CD4-positive, alpha-beta T cell treated with Interleukin-4 for 4 hours (primary cell): Measurements from ENCODE around the gene MNAT1.

Experiments
- DNase-seq: peaks from one replicate; pipeline ENCODE4 v3.0.0-alpha.2; 2020

Gene MNAT1

GRCh38 chr14:60973070-60973469 is 238.5 kb downstream of the MNAT1 start:
- DNase-seq = no peak

DNA sequence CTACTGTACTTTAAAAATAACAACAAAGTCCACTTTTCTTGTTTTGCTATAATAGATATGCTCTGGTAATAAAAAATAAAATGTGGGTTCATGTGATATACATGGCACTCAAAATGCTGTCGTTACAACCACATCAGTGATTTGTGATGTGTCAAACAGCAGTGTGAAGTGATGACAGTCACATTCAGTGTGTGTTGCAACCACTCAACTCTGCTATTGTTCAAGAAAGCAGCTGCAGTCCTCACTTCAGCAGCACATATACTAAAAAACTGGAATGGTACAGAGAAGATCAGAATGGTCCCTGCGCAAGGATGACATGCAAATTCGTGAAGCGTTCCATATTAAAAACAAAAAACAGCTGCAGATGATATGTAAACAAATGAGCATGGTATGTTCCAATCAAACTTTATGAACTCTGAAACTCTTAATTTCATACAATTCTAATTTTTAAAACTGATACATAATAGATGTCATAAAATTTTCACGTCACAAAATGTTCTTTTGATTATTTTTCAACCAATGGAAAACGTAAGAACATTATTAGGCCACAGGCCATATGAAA is 239.6 kb downstream of the MNAT1 start:
- DNase-seq = no peak

DNA sequence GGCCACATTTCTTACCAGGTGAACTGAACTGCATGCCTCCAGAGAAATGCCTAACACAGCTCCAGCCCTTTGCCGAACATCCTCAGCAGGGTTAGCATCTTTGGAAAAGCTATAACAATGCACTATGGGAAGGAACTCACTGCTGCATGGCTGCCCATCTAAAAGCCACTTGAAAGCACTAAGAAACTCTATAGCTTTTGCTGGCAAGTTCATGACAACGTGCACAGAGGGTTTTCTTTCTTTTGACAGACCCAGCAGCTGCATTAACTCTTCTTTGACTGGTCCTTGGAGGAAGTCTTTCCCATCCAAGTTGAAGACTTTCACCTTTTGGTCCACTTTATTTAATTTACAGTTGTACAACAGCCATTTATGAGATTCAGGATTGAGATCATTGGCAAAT is 241.0 kb downstream of the MNAT1 start:
- DNase-seq = no peak

DNA sequence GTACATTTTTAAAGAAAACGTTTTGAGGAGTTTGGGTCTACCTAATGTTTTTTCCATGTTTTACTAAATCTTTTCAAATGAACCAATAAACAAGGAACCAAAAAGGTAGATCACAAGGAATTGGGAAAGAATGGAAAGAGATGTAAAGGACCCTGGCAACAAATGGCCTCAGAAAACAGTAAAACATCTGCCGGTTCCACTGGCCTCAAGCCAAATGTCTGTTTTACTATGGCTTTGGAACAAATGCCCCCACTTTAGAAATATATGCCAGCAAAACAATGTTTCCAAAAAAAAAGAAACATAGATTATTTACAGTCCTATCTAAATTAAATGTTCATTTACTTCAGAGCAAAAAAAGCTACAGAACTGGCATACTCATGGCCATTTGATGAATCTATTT is 243.3 kb downstream of the MNAT1 start:
- DNase-seq = no peak

GRCh38 chr14:60980811-60981632 is 246.5 kb downstream of the MNAT1 start, which contains the start of the genes SLC38A6 and TRMT5:
Gene SLC38A6 (plus strand): TSS chr14:60981245. CDS start chr14:60981278, 33 bp downstream.
Gene TRMT5 (minus strand): TSS chr14:60981079. CDS start chr14:60980973, 106 bp downstream.
- DNase-seq = peak; percentile 89

DNA sequence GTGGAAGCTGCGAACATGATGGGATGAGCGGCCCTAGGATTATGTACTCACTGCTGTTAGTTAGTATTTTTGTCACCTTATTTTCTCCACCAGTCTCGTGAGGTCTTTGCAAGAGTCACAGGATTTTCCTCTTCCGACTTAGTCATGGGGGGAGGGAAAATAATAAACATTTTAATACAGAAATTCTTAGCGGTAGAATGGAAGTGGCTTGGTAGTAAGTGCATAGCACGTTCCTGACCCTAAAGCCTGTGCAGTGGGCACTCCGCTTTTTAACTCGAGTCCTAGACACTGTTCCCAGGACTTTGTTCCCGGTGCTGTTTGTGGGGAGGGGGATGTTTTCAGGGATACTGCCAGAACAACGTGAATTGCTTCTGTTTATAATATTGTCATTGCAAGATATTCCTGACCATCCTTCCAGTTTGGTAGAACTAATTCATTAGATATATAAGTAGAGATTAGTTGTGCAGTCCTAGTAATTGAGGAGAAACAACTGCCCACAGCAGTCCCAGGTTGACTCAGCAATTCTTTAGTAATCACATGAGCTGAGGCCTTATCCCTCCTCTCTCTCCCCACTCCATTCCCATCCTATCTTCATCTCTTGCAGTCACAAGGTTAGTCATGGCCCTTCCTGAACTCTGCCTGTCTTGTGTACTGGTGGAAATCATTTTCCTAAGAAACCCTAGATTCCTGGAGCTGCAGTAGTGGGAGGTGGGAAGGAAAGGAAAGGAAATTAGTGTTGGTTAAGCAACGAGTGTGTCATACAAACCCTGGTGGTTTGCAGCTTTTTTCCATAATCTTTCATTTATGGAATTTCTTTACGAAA is 247.3 kb downstream of the MNAT1 start:
- DNase-seq = peak; percentile 10

GRCh38 chr14:60984196-60984595 is 249.6 kb downstream of the MNAT1 start:
- DNase-seq = no peak

GRCh38 chr14:60986500-60986899 is 251.9 kb downstream of the MNAT1 start:
- DNase-seq = no peak

GRCh38 chr14:60989599-60989998 is 255.0 kb downstream of the MNAT1 start:
- DNase-seq = no peak

- no peak for DNase-seq
Observed at GRCh38 chr14:60998617-60999016, 264.1 kb downstream of the MNAT1 start.

DNA sequence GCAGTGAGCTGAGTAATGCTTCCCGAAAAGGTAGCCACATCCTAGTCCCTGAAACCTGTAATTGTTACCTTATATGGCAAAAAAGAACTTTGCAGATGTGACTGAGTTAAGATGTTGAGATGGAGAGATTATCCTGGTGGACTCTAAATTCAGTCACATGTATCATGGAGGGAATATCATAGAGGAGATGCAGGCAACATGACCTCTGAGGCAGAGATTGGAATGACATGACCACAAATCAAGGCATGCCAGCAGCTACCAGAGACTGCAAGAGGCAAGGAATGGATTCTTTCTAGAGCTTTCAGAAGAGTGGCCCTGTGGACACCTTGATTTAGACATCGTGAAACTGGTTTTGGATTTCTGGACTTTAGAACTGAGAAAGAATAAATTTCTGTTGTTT is 265.0 kb downstream of the MNAT1 start:
- no peak for DNase-seq

- no peak for DNase-seq
Observed at GRCh38 chr14:61003571-61003970, 269.0 kb downstream of the MNAT1 start.

GRCh38 chr14:61019537-61019936 is 285.0 kb downstream of the MNAT1 start:
- no peak for DNase-seq
